HG03060 (cell line): ENCODE results near the gene MIER1.
"Not testable (repeated sequence)": the region's sequence is repeated elsewhere in the genome, so short reads cannot be mapped to it uniquely, and the experiment has no call there.

Experiments
- ATAC-seq: cut with Tn5 transposase; IDR thresholded peaks from one replicate; pipeline ENCODE4 v1.9.1; 2021; ENCODE audit warnings: low read depth, moderate number of reproducible peaks; ENCODE audit not compliant: unreplicated experiment

Gene MIER1

DNA sequence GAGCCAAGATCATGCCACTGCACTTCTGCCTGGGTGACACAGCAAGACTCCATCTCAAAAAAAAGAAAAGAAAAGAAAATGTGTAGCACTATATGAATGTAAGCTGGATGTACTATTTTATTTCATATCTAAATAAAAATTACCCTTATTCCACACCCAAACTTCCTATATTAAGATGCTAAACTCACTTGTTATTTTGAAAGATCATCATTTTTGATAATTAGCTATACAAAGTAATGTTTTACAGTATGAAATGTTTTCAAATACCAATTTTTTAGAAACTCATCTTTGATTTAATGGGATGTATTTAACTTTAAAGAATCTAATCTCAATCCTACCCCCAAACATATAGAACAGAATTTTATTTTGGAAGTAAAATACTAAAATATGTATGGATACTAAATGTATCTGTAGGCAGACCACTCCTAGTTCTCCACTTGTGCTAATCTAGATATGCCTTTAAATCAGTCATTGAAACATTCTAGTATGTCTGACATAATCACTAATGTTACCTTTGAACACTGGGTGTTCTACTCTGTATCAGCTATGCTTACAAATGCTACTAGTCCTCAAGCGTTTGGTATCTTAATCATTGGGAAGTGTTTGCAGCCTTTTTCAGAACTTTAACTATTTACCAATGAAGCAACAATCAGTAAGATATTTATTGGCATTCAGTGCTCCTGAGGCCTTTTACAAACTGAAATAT, 12.9 kb downstream of the MIER1 start:
- no peak for ATAC-seq

DNA sequence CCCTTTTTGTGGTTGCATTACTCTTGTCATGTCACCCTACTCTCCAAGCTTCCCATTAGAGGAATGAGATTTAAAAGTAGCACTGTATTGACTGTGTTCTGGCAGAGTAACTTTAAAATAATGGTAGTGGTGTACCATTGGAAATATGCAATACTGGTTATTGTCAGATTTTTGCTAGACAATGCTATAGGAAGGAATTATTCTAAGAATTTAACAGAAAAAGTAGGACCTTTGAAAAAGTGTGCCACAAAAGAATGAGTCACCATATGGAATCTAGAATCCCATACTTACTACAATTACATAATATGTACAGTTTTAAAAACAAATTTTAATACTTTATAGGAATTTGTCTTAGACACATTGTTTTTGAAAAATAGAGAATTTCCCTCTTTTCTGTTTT, 13.8 kb downstream of the MIER1 start:
- no peak for ATAC-seq

DNA sequence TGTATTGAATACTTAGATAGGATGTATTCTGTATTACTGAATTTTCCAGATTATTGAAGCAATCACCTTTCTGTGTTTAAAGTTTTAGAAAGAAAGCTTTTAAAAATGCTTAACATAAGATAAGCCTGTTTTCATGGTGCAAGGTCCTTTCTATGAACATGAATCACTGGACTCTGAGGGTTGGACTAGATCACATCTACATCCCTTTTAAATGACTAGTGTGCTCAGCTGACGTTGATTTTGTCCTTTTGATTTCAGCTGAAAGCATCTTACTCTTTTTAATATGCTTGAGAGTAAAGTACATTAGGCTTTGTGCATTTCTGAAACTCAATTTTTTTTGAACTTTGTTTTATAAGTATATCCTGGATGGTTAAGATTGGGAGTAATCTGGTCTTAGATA, 16.2 kb downstream of the MIER1 start:
- no peak for ATAC-seq

DNA sequence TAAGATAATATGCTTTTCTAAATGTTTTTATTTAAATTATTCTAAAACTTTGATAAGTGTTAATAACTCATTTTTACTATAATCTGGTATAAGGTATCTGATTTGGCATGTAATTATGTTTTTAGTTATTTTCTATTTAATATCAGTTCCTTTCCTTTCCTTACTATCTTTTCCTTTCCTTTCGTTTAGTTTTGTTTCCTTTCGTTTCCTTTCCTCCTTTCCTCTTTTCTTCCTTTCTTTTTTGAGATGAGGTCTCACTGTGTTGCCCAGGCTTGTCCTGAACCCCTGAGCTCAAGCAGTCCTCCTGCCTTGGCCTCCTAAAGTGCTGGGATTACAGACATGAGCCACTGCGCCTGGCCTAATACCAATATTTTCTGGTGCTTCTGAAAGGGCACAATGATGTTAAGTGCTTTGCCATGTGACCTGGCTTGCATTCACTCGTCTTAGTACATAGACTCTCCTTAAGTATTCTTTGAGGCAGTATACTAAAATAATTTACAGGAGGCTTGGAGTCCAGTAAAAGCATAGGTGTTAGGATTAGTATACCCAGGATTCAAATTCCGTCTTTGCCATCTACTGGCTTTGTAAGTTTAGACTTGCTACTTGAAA, 18.7 kb downstream of the MIER1 start:
- no peak for ATAC-seq

DNA sequence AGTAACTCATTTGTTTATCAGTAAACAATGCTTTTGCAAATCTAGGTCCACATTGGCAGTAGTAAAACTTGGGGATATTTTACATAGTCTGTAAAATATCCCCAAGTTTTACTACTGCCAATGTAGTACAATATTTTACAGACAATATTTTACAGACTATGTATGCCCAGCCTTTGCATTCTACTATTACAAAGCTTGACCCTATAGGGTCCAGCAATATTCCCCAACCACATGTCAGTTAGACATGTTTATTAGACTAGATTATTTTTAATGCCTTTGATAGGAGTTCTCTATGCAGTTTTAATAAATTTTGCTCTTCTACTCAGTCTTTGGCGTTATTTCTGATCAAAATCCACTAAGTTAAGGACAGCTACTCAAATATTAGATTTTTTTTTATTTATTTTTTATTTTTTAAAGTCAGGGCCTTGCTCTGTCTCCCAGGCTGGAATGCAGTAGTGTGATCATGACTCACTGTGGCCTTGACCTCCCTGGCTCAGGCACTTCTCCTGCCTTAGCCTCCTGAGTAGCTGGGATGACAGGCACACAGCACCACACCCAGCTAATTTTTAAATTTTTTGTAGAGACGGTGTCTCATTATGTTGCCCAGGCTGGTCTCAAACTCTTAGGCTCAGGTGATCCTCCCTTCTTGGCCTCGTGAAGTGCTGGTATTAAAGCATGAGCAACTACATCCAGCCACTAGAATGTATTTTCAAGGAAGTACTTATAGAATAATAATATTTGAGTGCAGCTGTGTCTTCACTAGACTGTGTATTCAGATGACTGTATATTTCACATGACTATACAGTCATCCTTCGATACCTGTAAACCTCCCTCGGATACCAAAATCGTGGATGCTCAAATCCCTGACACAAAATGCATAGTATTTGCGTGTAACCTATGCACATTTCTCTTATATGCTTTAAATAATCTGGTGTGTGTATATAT, 19.8 kb downstream of the MIER1 start:
- no peak for ATAC-seq

DNA sequence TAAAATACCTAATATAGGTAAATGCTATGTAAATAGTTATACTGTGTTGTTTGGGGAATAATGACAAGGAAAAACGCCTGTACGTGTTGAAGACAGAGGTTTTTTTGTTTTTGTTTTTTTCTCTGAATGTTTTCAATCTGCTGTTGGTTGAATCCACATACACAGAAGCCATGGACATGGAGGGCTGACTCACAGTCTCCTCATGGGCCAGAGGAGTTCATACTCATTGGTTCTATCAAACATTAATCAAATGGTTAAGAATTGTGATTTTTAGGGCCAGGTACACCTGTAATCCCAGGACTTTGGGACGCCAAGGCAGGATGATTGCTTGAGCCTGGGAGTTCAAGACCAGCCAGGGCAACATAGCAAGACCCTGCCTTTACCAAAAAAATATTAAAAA, 20.5 kb downstream of the MIER1 start:
- no peak for ATAC-seq

DNA sequence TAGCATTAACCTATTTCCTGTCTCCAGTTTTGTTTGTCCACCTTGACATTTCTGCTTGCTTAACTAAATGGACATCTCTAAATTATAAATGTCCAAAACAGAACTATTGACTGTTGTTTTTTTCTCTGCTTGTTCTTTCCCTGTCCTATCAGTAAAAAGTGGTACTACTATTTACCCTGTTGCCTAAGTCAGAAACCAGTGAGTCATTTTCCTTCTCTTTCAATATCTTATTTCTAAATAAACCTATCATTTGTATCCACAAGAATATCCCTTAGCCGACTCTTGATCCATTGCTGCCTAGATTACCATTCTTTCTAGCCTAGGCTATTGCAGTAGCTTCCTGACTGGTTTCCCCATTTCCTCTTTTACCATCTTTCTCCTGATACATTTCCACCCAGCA, 22.5 kb downstream of the MIER1 start:
- ATAC-seq: no peak

DNA sequence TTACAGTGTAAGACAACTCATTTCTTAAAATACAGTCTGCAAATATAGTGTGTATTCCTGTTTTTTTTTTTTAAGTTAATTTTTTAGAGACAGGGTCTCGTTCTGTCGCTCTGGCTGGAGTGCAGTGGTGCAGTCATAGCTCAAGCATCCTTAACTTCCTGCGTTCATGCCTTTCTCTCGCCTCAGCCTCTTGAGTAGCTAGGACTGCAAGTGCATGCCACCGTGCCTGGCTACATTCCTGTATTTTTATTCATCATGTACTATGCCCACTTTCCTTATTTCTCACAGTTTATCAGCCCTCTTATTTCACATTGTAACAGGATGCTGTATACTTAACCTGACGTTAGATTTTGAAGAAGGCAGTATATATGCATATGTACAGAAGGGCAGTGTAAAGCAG, 26.7 kb downstream of the MIER1 start:
- no peak for ATAC-seq

DNA sequence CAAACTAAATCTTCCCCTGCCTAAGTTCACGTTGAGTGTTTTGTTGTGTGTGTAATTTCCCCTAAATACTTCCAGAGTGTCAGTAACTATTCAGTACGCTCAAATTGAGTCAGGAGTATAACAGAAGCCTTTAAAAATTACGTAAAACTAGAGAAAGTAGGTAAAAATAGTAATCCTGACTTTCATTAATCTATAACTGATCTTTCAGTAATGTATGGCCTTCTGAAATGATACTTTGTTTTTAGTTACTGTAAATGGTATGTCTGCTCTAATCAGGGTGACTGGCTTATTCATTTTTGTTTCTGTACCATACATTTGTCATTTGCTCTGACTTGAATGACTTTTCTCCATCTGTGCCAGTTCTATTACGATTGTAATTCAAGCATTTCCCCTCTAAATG, 29.4 kb downstream of the MIER1 start:
- ATAC-seq: peak; percentile 59

DNA sequence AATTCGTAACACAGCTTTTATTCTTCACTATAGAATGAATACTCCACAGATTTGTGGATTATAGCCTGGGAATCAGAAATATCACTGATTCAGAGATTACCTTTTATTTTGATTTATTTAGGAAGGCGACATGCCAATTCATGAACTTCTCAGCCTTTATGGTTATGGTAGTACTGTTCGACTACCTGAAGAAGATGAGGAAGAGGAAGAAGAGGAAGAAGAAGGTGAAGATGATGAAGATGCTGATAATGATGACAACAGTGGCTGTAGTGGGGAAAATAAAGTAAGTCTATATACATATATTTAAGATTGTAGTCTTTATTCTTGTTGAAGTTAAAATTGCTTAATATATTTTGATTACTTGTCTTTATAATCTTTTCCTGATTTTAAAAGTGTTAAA, 33.1 kb downstream of the MIER1 start:
- no peak for ATAC-seq

DNA sequence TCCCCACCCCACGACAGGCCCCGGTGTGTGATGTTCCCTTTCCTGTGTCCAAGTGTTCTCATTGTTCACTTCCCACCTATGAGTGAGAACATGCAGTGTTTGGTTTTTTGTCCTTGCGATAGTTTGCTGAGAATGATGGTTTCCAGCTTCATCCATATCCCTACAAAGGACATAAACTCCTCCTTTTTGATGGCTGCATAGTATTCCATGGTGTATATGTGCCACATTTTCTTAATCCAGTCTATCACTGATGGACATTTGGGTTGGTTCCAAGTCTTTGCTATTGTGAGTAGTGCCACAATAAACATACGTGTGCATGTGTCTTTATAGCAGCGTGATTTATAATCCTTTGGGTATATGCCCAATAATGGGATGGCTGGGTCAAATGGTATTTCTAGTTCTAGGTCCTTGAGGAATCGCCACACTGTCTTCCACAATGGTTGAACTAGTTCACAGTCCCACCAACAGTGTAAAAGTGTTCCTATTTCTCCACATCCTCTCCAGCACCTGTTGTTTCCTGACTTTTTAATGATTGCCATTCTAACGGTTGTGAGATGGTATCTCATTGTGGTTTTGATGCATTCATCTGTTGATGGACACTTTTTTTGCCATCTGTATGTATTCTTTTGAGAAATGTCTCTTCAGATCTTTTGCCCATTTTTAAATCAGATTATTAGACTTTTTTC, 41.5 kb downstream of the MIER1 start:
- not testable (repeated sequence) for ATAC-seq

DNA sequence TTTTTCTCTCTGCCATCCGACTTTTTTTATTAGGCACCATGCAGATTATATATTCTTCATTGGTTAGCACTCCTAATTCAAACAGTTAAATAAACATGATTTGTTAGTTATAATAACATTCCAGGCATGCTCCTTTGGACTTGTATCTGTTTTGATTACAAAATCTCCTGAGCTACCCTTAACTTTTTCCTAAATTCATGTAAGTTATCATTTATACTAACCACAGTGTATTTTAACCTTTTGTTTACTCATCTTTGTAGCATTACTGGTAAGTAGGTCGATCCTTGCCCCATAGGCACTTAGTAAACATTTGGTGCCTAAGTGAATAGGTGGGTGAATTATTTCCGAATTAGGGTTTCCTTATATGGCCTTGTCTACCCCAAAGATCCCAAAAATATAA, 43.8 kb downstream of the MIER1 start:
- ATAC-seq: no peak

DNA sequence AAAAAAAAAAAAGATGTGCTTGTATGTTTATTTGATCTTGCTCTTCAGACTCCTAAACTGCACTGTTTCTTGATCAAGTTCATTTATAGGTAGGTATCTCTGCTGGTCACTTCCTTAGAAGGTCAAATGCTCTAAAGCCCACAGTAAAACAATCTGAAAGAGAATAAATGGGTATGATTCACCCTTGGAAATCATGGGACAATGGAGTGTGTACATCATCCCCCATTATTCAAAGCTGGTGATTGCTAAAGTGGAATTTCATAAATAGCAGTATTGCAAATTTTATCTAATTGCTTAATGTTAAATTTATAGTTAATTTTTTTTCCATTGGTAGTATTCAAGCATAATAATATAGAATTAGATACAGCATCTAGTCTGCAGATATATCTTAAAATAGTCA, 53.4 kb downstream of the MIER1 start:
- ATAC-seq: no peak

DNA sequence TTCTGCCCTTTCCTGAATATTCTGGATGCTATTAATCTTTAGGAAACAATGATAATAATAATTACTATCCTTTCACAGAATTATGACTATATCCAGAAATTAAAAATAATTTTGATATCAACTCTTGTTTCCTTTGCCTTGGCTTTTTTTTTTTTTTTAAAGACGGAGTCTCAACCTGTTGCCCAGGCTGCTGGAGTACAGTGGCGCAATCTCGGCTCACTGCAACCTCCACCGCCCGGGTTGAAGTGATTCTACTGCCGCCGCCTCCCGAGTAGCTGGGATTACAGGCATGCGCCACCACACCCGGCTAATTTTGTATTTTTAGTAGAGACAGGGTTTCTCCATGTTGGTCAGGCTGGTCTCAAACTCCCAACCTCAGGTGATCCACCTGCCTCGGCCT, 54.8 kb downstream of the MIER1 start:
- ATAC-seq: not testable (repeated sequence)

DNA sequence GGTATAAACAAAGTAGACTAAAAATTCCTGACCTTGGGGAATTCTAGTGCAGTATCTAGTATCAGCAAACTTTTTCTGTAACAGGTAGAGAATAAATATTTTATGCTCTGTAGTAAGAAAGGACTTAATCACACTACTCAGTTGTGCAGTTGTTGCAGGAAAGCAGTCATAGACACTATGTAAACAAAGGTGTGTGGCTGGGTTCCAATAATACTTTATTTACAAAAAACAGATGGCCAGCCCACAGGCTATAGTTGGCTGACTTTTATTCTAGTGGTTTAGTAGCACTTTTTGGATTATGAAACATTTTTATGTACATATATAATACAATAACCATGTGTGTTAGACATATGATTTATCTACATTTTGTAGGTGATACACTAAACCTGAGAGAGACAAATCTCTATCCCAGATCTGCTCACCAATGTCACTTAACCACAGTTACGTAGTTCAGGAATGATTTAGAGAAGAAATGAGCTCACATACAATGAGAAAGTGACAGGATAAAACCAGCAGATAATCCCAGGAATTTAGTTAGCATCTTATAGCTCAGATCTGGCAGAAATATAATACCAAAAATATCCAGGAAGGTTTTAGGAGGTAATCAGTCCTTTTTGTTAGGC, 56.1 kb downstream of the MIER1 start:
- no peak for ATAC-seq

DNA sequence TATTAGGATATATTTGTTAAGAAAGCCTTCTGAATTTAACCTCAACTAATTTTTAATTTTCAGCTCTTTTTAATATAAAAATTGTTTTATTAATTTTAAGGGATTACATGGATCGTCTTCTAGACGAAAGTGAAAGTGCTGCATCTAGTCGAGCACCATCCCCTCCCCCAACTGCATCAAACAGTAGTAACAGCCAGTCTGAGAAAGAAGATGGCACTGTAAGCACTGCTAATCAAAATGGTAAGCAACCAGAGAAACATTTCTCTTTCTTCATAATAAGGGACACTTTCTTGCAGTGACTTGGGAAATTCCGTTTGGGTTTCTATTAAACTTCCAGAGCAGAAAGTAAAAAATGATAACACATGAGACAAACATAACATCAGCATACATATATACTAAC, 56.9 kb downstream of the MIER1 start:
- no peak for ATAC-seq

DNA sequence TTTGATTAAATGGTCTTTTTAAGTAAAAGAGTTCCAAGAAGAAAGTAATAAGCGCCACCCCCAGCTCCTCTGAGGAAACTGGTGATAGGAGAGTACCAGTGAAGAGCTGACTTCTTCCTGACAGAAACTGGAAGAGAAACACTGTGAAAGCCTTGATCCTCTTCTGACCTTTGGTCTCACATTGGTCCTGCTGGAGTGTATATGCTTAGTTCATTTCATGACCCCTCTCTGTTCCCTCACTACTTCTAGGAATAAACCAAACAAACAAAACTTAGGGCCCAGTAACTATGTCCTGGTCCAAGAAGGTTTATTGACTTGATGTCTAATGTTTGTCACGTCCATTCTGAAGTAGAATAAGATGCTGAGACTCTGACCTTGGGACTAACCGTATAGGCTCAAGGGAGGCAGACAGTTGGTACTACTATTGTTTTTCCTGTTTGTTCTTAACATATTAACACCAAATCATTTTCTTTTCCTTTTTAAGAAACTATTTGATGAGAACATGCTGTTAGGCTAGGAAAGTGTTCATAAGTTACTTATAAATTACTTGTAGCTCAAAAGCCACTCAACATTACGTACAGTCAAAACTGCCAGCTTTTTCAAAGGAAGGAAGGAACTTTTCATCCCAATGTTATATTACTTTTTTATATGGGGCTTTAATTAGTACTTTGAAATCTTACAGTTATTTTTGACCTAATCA, 57.9 kb downstream of the MIER1 start:
- no peak for ATAC-seq

DNA sequence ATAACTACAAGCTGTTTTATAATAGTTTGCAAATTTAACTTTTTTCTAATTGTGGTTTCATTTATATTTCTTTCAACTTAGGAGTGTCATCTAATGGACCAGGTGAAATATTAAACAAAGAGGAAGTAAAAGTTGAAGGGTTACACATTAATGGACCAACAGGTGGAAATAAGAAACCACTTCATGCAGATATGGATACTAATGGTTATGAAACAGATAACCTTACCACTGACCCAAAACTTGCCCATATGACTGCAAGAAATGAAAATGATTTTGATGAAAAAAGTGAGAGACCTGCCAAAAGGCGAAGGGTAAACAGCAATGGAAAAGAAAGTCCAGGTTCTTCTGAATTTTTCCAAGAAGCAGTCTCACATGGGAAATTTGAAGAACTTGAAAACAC, 59.7 kb downstream of the MIER1 start:
- ATAC-seq: peak; percentile 95

DNA sequence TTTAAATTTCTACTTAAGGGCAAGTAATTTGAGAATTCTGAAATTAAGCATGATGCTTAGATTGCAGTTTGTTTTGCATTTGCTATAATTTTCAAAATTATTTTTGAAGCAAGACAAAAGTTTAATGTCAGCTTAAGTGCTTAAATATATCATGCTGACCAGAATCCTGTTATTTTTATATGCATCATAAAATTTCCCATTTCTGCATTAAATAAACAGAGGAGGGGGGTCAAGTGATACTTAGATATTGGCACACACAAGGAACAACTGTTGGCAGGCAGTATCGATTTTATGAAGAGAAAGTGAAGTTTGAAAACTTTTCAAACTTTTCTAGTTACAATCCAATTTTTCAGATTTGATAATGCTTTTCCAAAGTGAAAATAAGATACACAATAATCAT, 61.0 kb downstream of the MIER1 start:
- ATAC-seq: no peak

DNA sequence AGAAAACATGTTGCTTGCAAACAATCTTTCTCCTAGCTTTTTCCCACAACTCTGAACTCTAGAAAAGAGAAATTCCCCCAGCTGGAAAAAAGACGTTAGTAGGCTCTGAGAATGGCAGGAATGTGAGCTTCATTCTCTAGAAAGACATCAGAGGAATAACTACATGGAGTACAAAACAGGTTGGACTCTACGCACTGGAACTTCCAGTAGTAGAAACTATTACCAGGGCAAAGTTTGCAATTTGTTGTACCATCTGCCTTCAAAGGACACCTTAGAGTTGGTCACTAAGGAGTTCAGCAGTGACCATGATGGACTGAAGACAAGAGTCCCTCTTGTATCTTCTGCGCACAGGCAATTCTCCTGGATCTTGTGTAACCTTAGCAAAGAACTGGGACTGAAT, 68.3 kb downstream of the MIER1 start:
- no peak for ATAC-seq
